K562 (cell line): Measurements from ENCODE around the gene DLGAP1. TPM values are rescaled to one million over a fixed set of nuclear protein-coding genes. Genes with fewer than 3 reads are reported as not detected.

Source experiments
- ATAC-seq: fragments of 200-7000 bp; cut with Tn5 transposase; 3 replicates; pipeline ENCODE4 v1.9.1; 2020; ENCODE audit warnings: moderate library complexity
- BruUV-seq: library from RNA; stranded (reverse); fragments of 400-500 nt; replicated peaks from 2 replicates; lab custom pipeline; 2021; lab: Mats Ljungman, UMichigan
- CTCF ChIA-PET: fragments of 300-600 bp; formaldehyde crosslinking; extraction: SDS; loops from one replicate; lab custom pipeline; 2021; ENCODE audit warnings: low intra/inter-chr PET ratio; lab: Yijun Ruan, JAX
- POLR2A ChIA-PET: fragments of 300-600, 350-650 bp; sonication (Branson Sonifier 250); formaldehyde crosslinking; extraction: SDS; loops from one replicate; lab custom pipeline; 2021; ENCODE audit warnings: antibody characterized with exemption, inconsistent platforms; lab: Yijun Ruan, JAX
- DNase-seq, 4 experiments: peaks; one replicate each; pipeline versions ENCODE4 v3.0.0 to v3.0.0-alpha.2; 2011 to 2018; ENCODE audit warnings: low spot score in 3 of 4, mixed read lengths in 3 of 4; ENCODE audit errors: extremely low read depth in 1 of 4
- FAIRE-seq: peaks from 2 replicates; lab custom pipeline; 2011; peaks lifted over from hg19 to GRCh38; lab: Jason Lieb, UNC
- H2AFZ ChIP-seq: 2 replicates; pipeline ENCODE4 v1.6.0; 2011; ENCODE audit warnings: low read depth, low read length, control low read depth, inconsistent platforms
- H3K27ac ChIP-seq: fragments of 200-600 bp; 3 replicates; pipeline ENCODE4 v1.8.0; 2011; ENCODE audit warnings: low read depth, mild to moderate bottlenecking, control low read depth, inconsistent platforms, low read length, moderate library complexity, mixed read lengths; ENCODE audit errors: extremely low read depth
- H3K27me3 ChIP-seq, 2 experiments: fragments of 300-600 bp in 1 of 2; 2 replicates in 1 of 2; 3 replicates in 1 of 2; pipeline versions ENCODE4 v1.6.0 to v1.8.0; 2011; ENCODE audit warnings: inconsistent platforms in 2 of 2, low read length in 2 of 2, mild to moderate bottlenecking in 1 of 2, mixed read lengths in 1 of 2, moderate library complexity in 1 of 2; ENCODE audit not compliant: control insufficient read depth in 2 of 2, insufficient read depth in 2 of 2
- H3K36me3 ChIP-seq: fragments of 300-600 bp; 3 replicates; pipeline ENCODE4 v1.8.0; 2011; ENCODE audit warnings: mild to moderate bottlenecking, low read length, inconsistent platforms; ENCODE audit not compliant: control insufficient read depth, insufficient read depth
- H3K4me1 ChIP-seq, 2 experiments: fragments of 200-600 bp in 1 of 2; replicated peaks in 1 of 2; 2 replicates in 1 of 2; 3 replicates in 1 of 2; pipeline versions ENCODE4 v1.5.1 to v1.8.0; 2011; ENCODE audit warnings: inconsistent platforms in 2 of 2, low read length in 2 of 2, mild to moderate bottlenecking in 1 of 2, mixed read lengths in 1 of 2, moderate library complexity in 1 of 2; ENCODE audit not compliant: control insufficient read depth in 2 of 2, insufficient read depth in 2 of 2
- H3K4me2 ChIP-seq: 2 replicates; pipeline ENCODE4 v1.6.1; 2011; ENCODE audit warnings: low read length, control low read depth, inconsistent platforms, mixed read lengths; ENCODE audit not compliant: insufficient read depth
- H3K4me3 ChIP-seq: fragments of 200-600 bp; sonication (generic), shearing (Covaris generic); 2 replicates; pipeline ENCODE4 v1.5.1; 2016; ENCODE audit warnings: control low read depth, inconsistent platforms
- H3K79me2 ChIP-seq: fragments of 200-600 bp; 3 replicates; pipeline ENCODE4 v1.8.0; 2011; ENCODE audit warnings: low read length, inconsistent platforms; ENCODE audit not compliant: control insufficient read depth, insufficient read depth
- H3K9ac ChIP-seq, 2 experiments: 2 replicates each; pipeline versions ENCODE4 v1.6.0 to v1.6.1; 2011; ENCODE audit warnings: low read depth in 2 of 2, low read length in 2 of 2, control low read depth in 1 of 2, inconsistent platforms in 1 of 2, mild to moderate bottlenecking in 1 of 2, mixed read lengths in 1 of 2; ENCODE audit not compliant: insufficient read depth in 1 of 2
- H3K9me1 ChIP-seq: one replicate; pipeline ENCODE4 v1.6.0; 2011; ENCODE audit warnings: inconsistent platforms, mild to moderate bottlenecking, low read length, moderate library complexity; ENCODE audit not compliant: control insufficient read depth, insufficient read depth
- H3K9me3 ChIP-seq: replicated peaks from 2 replicates; pipeline ENCODE4 v1.5.1; 2011; ENCODE audit warnings: low read depth, low read length, inconsistent platforms; ENCODE audit not compliant: control insufficient read depth, insufficient read depth
- H4K20me1 ChIP-seq: replicated peaks from 2 replicates; pipeline ENCODE4 v1.6.1; 2011; ENCODE audit warnings: low read length, inconsistent platforms, mixed read lengths; ENCODE audit not compliant: control insufficient read depth, insufficient read depth
- ELF1 ChIP-seq: fragments of 200-800 bp; sonication (Bioruptor generic); IDR thresholded peaks from 2 replicates; pipeline ENCODE4 v1.6.1; 2016; ENCODE audit warnings: missing genetic modification characterization, missing compliant biosample characterization
- MBD1 ChIP-seq: fragments of 250-450 bp; sonication (Bioruptor Pico); IDR thresholded peaks from 2 replicates; pipeline ENCODE4 v1.8.0; 2022; ENCODE audit warnings: inconsistent platforms
- NR4A1 ChIP-seq, 2 experiments: fragments of 250-450 bp in 1 of 2; fragments of 450-650 bp in 1 of 2; sonication (Bioruptor Pico) in 1 of 2; IDR thresholded peaks; 2 replicates each; pipeline versions ENCODE4 v1.4.0 to v1.6.1; 2016 to 2020; ENCODE audit warnings: mild to moderate bottlenecking in 2 of 2, missing compliant biosample characterization in 1 of 2, missing genetic modification characterization in 1 of 2, moderate library complexity in 1 of 2
- PML ChIP-seq: IDR thresholded peaks from 2 replicates; pipeline ENCODE4 v1.6.1; 2012; ENCODE audit warnings: low read length, inconsistent platforms
- RBM22 ChIP-seq: fragments of 200-400 bp; formaldehyde crosslinking; IDR thresholded peaks from 2 replicates; pipeline ENCODE4 v1.6.1; 2018; ENCODE audit warnings: low read length, low read depth; ENCODE audit not compliant: poor library complexity, severe bottlenecking
- ZNF561 ChIP-seq: fragments of 450-650 bp; formaldehyde crosslinking; conservative IDR thresholded peaks from 2 replicates; pipeline ENCODE4 v1.4.0; 2020; ENCODE audit warnings: mild to moderate bottlenecking, moderate library complexity
- ZNF589 ChIP-seq: fragments of 200-800 bp; sonication (Bioruptor generic); IDR thresholded peaks from 2 replicates; pipeline ENCODE4 v1.6.1; 2016; ENCODE audit warnings: low read depth, missing genetic modification characterization, missing compliant biosample characterization
- ZNF639 ChIP-seq, 2 experiments: fragments of 200-800 bp in 1 of 2; sonication (Bioruptor generic) in 1 of 2; sonication (generic) in 1 of 2; formaldehyde crosslinking in 1 of 2; IDR thresholded peaks in 1 of 2; conservative IDR thresholded peaks in 1 of 2; 2 replicates each; pipeline versions ENCODE4 v1.5.0 to v1.6.1; 2016 to 2020; ENCODE audit warnings: missing compliant biosample characterization in 1 of 2, missing genetic modification characterization in 1 of 2, missing genetic modification reagents in 1 of 2
- ZNF644 ChIP-seq: fragments of 200-800 bp; sonication (Bioruptor generic); IDR thresholded peaks from 2 replicates; pipeline ENCODE4 v1.6.1; 2016; ENCODE audit warnings: low read depth, missing genetic modification characterization, missing compliant biosample characterization
- ZNF785 ChIP-seq: fragments of 250-450 bp; sonication (Bioruptor Pico); IDR thresholded peaks from 2 replicates; pipeline ENCODE4 v1.4.0; 2020; ENCODE audit warnings: mild to moderate bottlenecking
- WGBS: fragments of 100-300 bp; shearing (Covaris generic); methylation state at CpG from one replicate; pipeline ENCODE4 v1.1.6; 2016; ENCODE audit warnings: low coverage, mixed read lengths; ENCODE audit not compliant: insufficient coverage; ENCODE audit errors: missing lambda C conversion rate; 5-methylcytosine and 5-hydroxymethylcytosine counted together
- in situ Hi-C: fragments of 300-500 bp; cut with MboI; formaldehyde crosslinking; loops from 4 replicates; pipeline ENCODE4 v1.15.0; 2018; ENCODE audit warnings: inconsistent platforms, mixed read lengths
- intact Hi-C: fragments of 100-400 bp; cut with micrococcal nuclease; formaldehyde crosslinking; loops from 2 replicates; pipeline ENCODE4 v1.14.2; 2022
- polyA plus RNA-seq, 8 experiments: library from polyadenylated mRNA; depleted of rRNA in 4 of 8; stranded (reverse) in 5 of 8; unstranded in 3 of 8; fragments of >200 nt; fragmentation: Nextera tagmentation in 2 of 8; fragmentation: Illumina TruSeq in 1 of 8; extraction: Ambion mirVana in 2 of 8; extraction: Trizol in 1 of 8; gene quantifications; 2 replicates each; pipeline versions ENCODE4 v1.2.1 to v1.2.3, GENCODE V29; 2011 to 2014; ENCODE audit warnings: inconsistent platforms in 1 of 8, missing spikeins in 1 of 8
- total RNA-seq, 7 experiments: library from RNA; depleted of rRNA in 6 of 7; stranded (reverse); fragments of >200 nt in 6 of 7; fragmentation: Illumina TruSeq in 2 of 7; extraction: Trizol in 2 of 7; gene quantifications; 2 replicates each; pipeline versions ENCODE4 v1.2.1 to v1.2.3, GENCODE V29; 2011 to 2021; ENCODE audit warnings: low replicate concordance in 1 of 7

DLGAP1 gene
- total and polyA plus RNA-seq, 9 of the 15 experiments (the other 6 are each of a cell fraction or from before 2014, with no cell fraction given): 0.04 to 0.22 (median 0.08) TPM

- Histone ChIP-seq H4K20me1 (no peaks in the 10 kb centered on the region), H3K79me2 (no peaks in the 10 kb centered on the region), H3K4me2 (peak overlapping the region; percentile 71), H3K4me3 (peak overlapping the region; percentile 5), H3K9me3 (no peaks in the 10 kb centered on the region), H3K27ac (no peak overlapping the region; the same call in 2 of the 3 replicates), H2AFZ (peak overlapping the region; percentile 94), H3K9me1 (no peaks in the 10 kb centered on the region), H3K36me3 (no peaks in the 10 kb centered on the region), H3K9ac (peak overlapping the region in 1 of 2 experiments; percentile 7; a peak in 1 of 4 replicates), H3K27me3 (no peaks in the 10 kb centered on the region), H3K4me1 (no peaks in the 10 kb centered on the region)
- in situ Hi-C loops: no loop called here
- CTCF ChIA-PET: no interaction called here
- ATAC-seq (peak; percentile 74), FAIRE-seq (peak; percentile 26), DNase-seq (peak in 1 of 4 experiments; percentile 18)
- BruUV-seq: TSS peak; percentile 89
- 22% methylated on average over 9 of the region's 9 CpGs for WGBS
- intact Hi-C loops: no loop called here
- POLR2A ChIA-PET: interaction anchor here (0.6 to 1.4 kb wide), 7 partner anchors 8 to 41 kb away, joined by 3 to 7 read pairs (median 3); no protein-coding TSS in a partner anchor
- TF ChIP-seq MBD1 (CRISPR knock-in tag) (0 out of 2 replicates have a peak, but pooled peaks have one; percentile 61), NR4A1 (CRISPR knock-in tag; IDR thresholded peaks at IDR 0.05) (no peak), NR4A1 (tag; IDR thresholded peaks at IDR 0.05) (0 out of 2 replicates have a peak, but pooled peaks have one; percentile 14), PML (peak; percentile 43; the same call in 1 of the 2 replicates), ELF1 (tag) (peak; percentile 16; the same call in 1 of the 2 replicates), ZNF644 (tag) (peak; percentile 39; the same call in 1 of the 2 replicates), ZNF639 (CRISPR knock-in tag; conservative IDR thresholded peaks at IDR 0.05 in 1 of 2, IDR thresholded peaks at IDR 0.05 in 1 of 2) (peak in 1 of 2 experiments; percentile 46; a peak in 1 of 4 replicates), RBM22 (no peak), ZNF589 (CRISPR knock-in tag) (0 out of 2 replicates have a peak, but pooled peaks have one; percentile 30), ZNF785 (CRISPR knock-in tag) (no peak), ZNF561 (no peak)
Measured at GRCh38 chr18:3493501-3494244, 961.4 kb downstream of the DLGAP1 start.
